ENCODE measurements around the gene CDH13. TPM values are rescaled to one million over a fixed set of nuclear protein-coding genes. Genes with fewer than 3 reads are reported as not detected.

Gene CDH13
- polyA plus RNA-seq, 4 donors = 9.4 to 16.6 (median 13.4) TPM

- DNase-seq (ENCODE audit: low read depth in 4 of 4, low spot score in 2 of 4) = no peak
Measured at GRCh38 chr16:83609178-83609577, 982.4 kb downstream of the CDH13 start.

- no peak for DNase-seq (ENCODE audit: low read depth in 4 of 4, low spot score in 2 of 4)
Measured at GRCh38 chr16:83615141-83615952, 988.6 kb downstream of the CDH13 start.

GRCh38 chr16:83615953-83616350 is 989.2 kb downstream of the CDH13 start:
- DNase-seq (ENCODE audit: low read depth in 4 of 4, low spot score in 2 of 4) = no peak

GRCh38 chr16:83619381-83620150 is 992.8 kb downstream of the CDH13 start:
- DNase-seq (ENCODE audit: low read depth in 4 of 4, low spot score in 2 of 4) = no peak

GRCh38 chr16:83622010-83622409 is 995.2 kb downstream of the CDH13 start:
- no peak for DNase-seq (ENCODE audit: low read depth in 4 of 4, low spot score in 2 of 4)

GRCh38 chr16:83623091-83623730 is 996.4 kb downstream of the CDH13 start:
- no peak for DNase-seq (ENCODE audit: low read depth in 4 of 4, low spot score in 2 of 4)

- DNase-seq (ENCODE audit: low read depth in 4 of 4, low spot score in 2 of 4) = no peak
Measured at GRCh38 chr16:83623892-83624291, 997.1 kb downstream of the CDH13 start.

- DNase-seq (ENCODE audit: low read depth in 4 of 4, low spot score in 2 of 4) = no peak
Measured at GRCh38 chr16:83624429-83625120, 997.8 kb downstream of the CDH13 start.

- DNase-seq (ENCODE audit: low read depth in 4 of 4, low spot score in 2 of 4) = no peak
Measured at GRCh38 chr16:83626204-83626603, 999.4 kb downstream of the CDH13 start.

GRCh38 chr16:83626676-83627075 is 999.9 kb downstream of the CDH13 start:
- DNase-seq (ENCODE audit: low read depth in 4 of 4, low spot score in 2 of 4) = no peak

GRCh38 chr16:83627996-83628395 is 1001.2 kb downstream of the CDH13 start:
- no peak for DNase-seq (ENCODE audit: low read depth in 4 of 4, low spot score in 2 of 4)

GRCh38 chr16:83629426-83629825 is 1002.7 kb downstream of the CDH13 start:
- no peak for DNase-seq (ENCODE audit: low read depth in 4 of 4, low spot score in 2 of 4)

GRCh38 chr16:83629836-83630235 is 1003.1 kb downstream of the CDH13 start:
- DNase-seq (ENCODE audit: low read depth in 4 of 4, low spot score in 2 of 4) = no peak

- no peak for DNase-seq (ENCODE audit: low read depth in 4 of 4, low spot score in 2 of 4)
Measured at GRCh38 chr16:83630979-83631378, 1004.2 kb downstream of the CDH13 start.

- DNase-seq (ENCODE audit: low read depth in 4 of 4, low spot score in 2 of 4) = no peak
Measured at GRCh38 chr16:83633286-83633685, 1006.5 kb downstream of the CDH13 start.

- DNase-seq (ENCODE audit: low read depth in 4 of 4, low spot score in 2 of 4) = no peak
Measured at GRCh38 chr16:83648347-83648746, 1021.6 kb downstream of the CDH13 start.

GRCh38 chr16:83651871-83652270 is 1025.1 kb downstream of the CDH13 start:
- no peak for DNase-seq (ENCODE audit: low read depth in 4 of 4, low spot score in 2 of 4)

- no peak for DNase-seq (ENCODE audit: low read depth in 4 of 4, low spot score in 2 of 4)
Measured at GRCh38 chr16:83652943-83653342, 1026.2 kb downstream of the CDH13 start.

GRCh38 chr16:83653785-83654184 is 1027.0 kb downstream of the CDH13 start:
- DNase-seq (ENCODE audit: low read depth in 4 of 4, low spot score in 2 of 4) = no peak

GRCh38 chr16:83660282-83660681 is 1033.5 kb downstream of the CDH13 start:
- DNase-seq (ENCODE audit: low read depth in 4 of 4, low spot score in 2 of 4) = no peak

- DNase-seq (ENCODE audit: low read depth in 4 of 4, low spot score in 2 of 4) = no peak
Measured at GRCh38 chr16:83661656-83662055, 1034.9 kb downstream of the CDH13 start.

All from left renal cortex interstitium (tissue), 4 donors.